Loucy (cell line): ENCODE measurements around the gene TMEM235.

ENCODE experiments used
- CTCF ChIP-seq: fragments of 200-600 bp; sonication (generic); conservative IDR thresholded peaks from 2 replicates; pipeline ENCODE4 v1.5.1; 2014; ENCODE audit warnings: mild to moderate bottlenecking, antibody characterized with exemption, low read length
- EZH2phosphoT487 ChIP-seq: fragments of 200-600 bp; IDR thresholded peaks from 2 replicates; pipeline ENCODE4 v1.6.1; 2018; ENCODE audit warnings: antibody characterized with exemption, mild to moderate bottlenecking, moderate library complexity, borderline replicate concordance

GRCh38 chr17:78266231-78266631 is 34.8 kb downstream of the TMEM235 start:
- TF ChIP-seq CTCF (no peak), EZH2phosphoT487 (no peak)
